Measurements from ENCODE around the gene GNG12. TPM values are rescaled to one million over a fixed set of nuclear protein-coding genes. Genes with fewer than 3 reads are reported as not detected.

GNG12 gene
- total RNA-seq, 2 experiments from 2014 or later, result not detected

DNA sequence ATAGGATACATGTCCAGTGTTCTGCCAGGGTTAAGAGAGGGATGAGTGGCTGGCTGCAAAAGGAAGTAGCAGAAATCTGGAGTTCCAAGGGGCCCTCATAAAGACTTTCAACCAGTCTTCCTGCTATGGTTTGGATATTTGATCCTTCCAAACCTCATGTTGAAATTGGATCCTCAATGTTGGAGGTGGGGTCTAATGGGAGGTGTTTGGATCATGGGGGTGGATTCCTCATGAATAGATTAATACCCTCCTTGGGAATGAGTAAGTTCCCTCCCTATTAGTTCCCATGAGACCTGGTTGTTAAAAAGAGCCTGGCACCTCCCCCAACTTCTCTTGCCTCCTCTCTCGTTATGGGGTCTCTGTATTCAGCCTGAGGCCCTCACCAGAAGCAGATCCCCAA, 10.1 kb upstream of the GNG12 start:
- H3K36me3 Mint-ChIP-seq (ENCODE audit: low read depth), result no peaks in the 10 kb centered on the region

DNA sequence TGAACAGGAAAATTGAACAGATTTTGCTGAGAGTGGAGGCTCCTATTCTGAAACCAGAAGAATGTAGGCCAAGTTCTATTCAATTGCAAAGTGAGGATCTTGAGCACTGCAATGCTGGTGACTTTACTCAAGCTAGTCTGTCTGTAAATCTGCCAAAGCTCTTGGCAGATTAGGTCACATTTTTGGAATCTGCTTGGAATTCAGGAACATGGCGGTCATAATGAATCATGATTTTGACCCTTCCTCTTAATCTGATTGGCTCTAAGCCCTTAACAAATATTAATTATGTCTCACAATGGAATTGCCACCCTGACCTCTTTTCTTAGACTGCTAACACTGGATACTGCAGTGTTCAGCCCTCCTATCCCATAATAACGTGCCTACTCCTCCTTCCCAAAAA, 7.2 kb upstream of the GNG12 start:
- no peaks in the 10 kb centered on the region for H3K9me3 Mint-ChIP-seq
- no peaks in the 10 kb centered on the region for H3K36me3 Mint-ChIP-seq (ENCODE audit: low read depth)
- Histone ChIP-seq H3K27ac (ENCODE audit: low read depth in 1 of 2, low read length in 2 of 2) (no peak overlapping the region), H3K4me1 (ENCODE audit: insufficient read depth, low read length) (no peaks in the 10 kb centered on the region), H3K4me3 (ENCODE audit: low read length) (no peak overlapping the region), H3K36me3 (ENCODE audit: insufficient read depth, low read length) (no peaks in the 10 kb centered on the region), H3K9me3 (ENCODE audit: control insufficient read depth in 1 of 2, insufficient read depth in 1 of 2, low read length in 2 of 2) (no peaks in the 10 kb centered on the region), H3K27me3 (ENCODE audit: control insufficient read depth in 1 of 2, insufficient read depth in 2 of 2, low read length in 2 of 2) (peaks cover 7 to 38% of the 10 kb centered on the region in 2 experiments)
- DNase-seq (no peak), ATAC-seq (ENCODE audit: poor library complexity) (no peak)
- peaks cover 59% of the 10 kb centered on the region for H3K27me3 Mint-ChIP-seq
- ChIA-PET POLR2A (no interaction called here), CTCF (no interaction called here)
- no peak overlapping the region for H3K4me3 Mint-ChIP-seq
- no peak overlapping the region for H3K27ac Mint-ChIP-seq
- TF ChIP-seq, protein P1, sequence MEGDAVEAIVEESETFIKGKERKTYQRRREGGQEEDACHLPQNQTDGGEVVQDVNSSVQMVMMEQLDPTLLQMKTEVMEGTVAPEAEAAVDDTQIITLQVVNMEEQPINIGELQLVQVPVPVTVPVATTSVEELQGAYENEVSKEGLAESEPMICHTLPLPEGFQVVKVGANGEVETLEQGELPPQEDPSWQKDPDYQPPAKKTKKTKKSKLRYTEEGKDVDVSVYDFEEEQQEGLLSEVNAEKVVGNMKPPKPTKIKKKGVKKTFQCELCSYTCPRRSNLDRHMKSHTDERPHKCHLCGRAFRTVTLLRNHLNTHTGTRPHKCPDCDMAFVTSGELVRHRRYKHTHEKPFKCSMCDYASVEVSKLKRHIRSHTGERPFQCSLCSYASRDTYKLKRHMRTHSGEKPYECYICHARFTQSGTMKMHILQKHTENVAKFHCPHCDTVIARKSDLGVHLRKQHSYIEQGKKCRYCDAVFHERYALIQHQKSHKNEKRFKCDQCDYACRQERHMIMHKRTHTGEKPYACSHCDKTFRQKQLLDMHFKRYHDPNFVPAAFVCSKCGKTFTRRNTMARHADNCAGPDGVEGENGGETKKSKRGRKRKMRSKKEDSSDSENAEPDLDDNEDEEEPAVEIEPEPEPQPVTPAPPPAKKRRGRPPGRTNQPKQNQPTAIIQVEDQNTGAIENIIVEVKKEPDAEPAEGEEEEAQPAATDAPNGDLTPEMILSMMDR (IDR thresholded peaks at IDR 0.05), result no peak
- no peaks in the 10 kb centered on the region for H3K4me1 Mint-ChIP-seq (ENCODE audit: low read depth)
- intact Hi-C loops (cut with DNase I, micrococcal nuclease), result no loop called here

More for the DNA sequence above, 10.1 kb upstream of the GNG12 start:
- H3K9me3 ChIP-seq (ENCODE audit: control insufficient read depth in 1 of 2, insufficient read depth in 1 of 2, low read length in 2 of 2), result no peaks in the 10 kb centered on the region
- Mint-ChIP-seq H3K4me3 (no peak overlapping the region), H3K27me3 (peaks cover 47% of the 10 kb centered on the region), H3K27ac (no peak overlapping the region), H3K4me1 (ENCODE audit: low read depth) (no peaks in the 10 kb centered on the region), H3K9me3 (no peaks in the 10 kb centered on the region)
- intact Hi-C loops (cut with DNase I, micrococcal nuclease), result no loop called here
- ChIA-PET CTCF (no interaction called here), POLR2A (no interaction called here)
- H3K36me3 ChIP-seq (ENCODE audit: insufficient read depth, low read length), result no peaks in the 10 kb centered on the region
- H3K27me3 ChIP-seq (ENCODE audit: control insufficient read depth in 1 of 2, insufficient read depth in 2 of 2, low read length in 2 of 2), result peaks cover 6 to 15% of the 10 kb centered on the region in 2 experiments
- no peaks in the 10 kb centered on the region for H3K4me1 ChIP-seq (ENCODE audit: insufficient read depth, low read length)
- no peak for ATAC-seq (ENCODE audit: poor library complexity)
- DNase-seq, result no peak
- no peak overlapping the region for H3K4me3 ChIP-seq (ENCODE audit: low read length)
- no peak overlapping the region for H3K27ac ChIP-seq (ENCODE audit: low read depth in 1 of 2, low read length in 2 of 2)
- TF ChIP-seq, protein P1 (IDR thresholded peaks at IDR 0.05), result no peak

DNA sequence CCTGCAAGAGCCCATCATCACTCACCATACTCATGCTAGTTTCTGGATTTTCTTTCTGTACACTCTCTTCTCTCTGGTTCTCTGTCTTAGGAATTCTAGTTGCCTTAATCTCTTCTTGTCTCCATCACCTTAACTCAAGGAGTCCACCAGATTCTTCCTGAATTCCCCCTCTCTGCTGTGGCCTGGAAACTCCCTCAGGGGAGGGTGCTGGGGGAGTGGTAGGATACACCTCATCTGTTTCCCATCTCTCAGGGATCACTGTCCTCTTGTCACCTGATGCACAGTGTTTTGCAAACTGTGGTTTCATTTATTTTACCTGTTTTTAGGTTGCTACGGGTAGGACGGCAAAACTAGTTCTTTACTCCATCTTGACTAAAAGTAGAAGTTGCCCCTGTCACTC, 6.6 kb upstream of the GNG12 start:
- Mint-ChIP-seq H3K9me3 (no peaks in the 10 kb centered on the region), H3K4me3 (no peak overlapping the region), H3K36me3 (ENCODE audit: low read depth) (no peaks in the 10 kb centered on the region), H3K27ac (no peak overlapping the region), H3K4me1 (ENCODE audit: low read depth) (no peaks in the 10 kb centered on the region), H3K27me3 (peaks cover 59% of the 10 kb centered on the region)
- Histone ChIP-seq H3K36me3 (ENCODE audit: insufficient read depth, low read length) (no peaks in the 10 kb centered on the region), H3K27me3 (ENCODE audit: control insufficient read depth in 1 of 2, insufficient read depth in 2 of 2, low read length in 2 of 2) (peaks cover 7 to 34% of the 10 kb centered on the region in 2 experiments), H3K4me3 (ENCODE audit: low read length) (no peak overlapping the region), H3K9me3 (ENCODE audit: control insufficient read depth in 1 of 2, insufficient read depth in 1 of 2, low read length in 2 of 2) (no peaks in the 10 kb centered on the region), H3K27ac (ENCODE audit: low read depth in 1 of 2, low read length in 2 of 2) (no peak overlapping the region), H3K4me1 (ENCODE audit: insufficient read depth, low read length) (no peaks in the 10 kb centered on the region)
- DNase-seq (no peak), ATAC-seq (ENCODE audit: poor library complexity) (no peak)
- TF ChIP-seq, protein P1 (IDR thresholded peaks at IDR 0.05), result no peak
- CTCF ChIA-PET, result no interaction called here
- POLR2A ChIA-PET, result no interaction called here
- intact Hi-C loops (cut with DNase I, micrococcal nuclease), result no loop called here

All from CD4-positive, alpha-beta T cell (primary cell).